Measurements from ENCODE around the gene MDFIC.

DNA sequence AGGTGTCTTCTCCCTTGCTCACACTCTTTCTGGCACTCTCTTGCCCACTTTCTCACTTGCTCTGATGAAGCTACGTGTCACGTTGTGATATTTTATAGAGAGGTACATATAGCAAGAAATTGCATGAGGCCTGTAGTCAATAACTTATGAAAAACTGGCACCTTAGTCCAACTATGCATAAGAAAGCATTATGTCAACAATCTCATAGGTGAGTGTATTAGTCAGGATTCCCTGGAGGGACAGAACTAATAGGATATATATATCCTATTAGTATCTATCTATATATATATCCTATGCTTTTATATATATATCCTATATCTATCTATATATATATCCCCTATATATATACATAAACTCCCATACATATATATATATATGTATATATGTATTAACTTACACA, 18.8 kb upstream of the MDFIC start:
- TF ChIP-seq, protein P1, sequence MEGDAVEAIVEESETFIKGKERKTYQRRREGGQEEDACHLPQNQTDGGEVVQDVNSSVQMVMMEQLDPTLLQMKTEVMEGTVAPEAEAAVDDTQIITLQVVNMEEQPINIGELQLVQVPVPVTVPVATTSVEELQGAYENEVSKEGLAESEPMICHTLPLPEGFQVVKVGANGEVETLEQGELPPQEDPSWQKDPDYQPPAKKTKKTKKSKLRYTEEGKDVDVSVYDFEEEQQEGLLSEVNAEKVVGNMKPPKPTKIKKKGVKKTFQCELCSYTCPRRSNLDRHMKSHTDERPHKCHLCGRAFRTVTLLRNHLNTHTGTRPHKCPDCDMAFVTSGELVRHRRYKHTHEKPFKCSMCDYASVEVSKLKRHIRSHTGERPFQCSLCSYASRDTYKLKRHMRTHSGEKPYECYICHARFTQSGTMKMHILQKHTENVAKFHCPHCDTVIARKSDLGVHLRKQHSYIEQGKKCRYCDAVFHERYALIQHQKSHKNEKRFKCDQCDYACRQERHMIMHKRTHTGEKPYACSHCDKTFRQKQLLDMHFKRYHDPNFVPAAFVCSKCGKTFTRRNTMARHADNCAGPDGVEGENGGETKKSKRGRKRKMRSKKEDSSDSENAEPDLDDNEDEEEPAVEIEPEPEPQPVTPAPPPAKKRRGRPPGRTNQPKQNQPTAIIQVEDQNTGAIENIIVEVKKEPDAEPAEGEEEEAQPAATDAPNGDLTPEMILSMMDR (IDR thresholded peaks at IDR 0.05): no peak
- no peak for TF ChIP-seq EZH2 (IDR thresholded peaks at IDR 0.05)
